HG03457 (cell line): ENCODE data around the gene NPLOC4.

ENCODE experiments used
- ATAC-seq: cut with Tn5 transposase; IDR thresholded peaks from one replicate; pipeline ENCODE4 v1.9.1; 2021; ENCODE audit warnings: moderate number of reproducible peaks; ENCODE audit not compliant: unreplicated experiment

The NPLOC4 gene

GRCh38 chr17:81509207-81509971 is 127.5 kb downstream of the NPLOC4 start:
- ATAC-seq, result no peak

- ATAC-seq, result no peak
Observed at GRCh38 chr17:81508639-81509206, 128.2 kb downstream of the NPLOC4 start.
